NCI-H1694 (cell line): ENCODE measurements around the gene CCHCR1.

ENCODE experiments used
- DNase-seq: peaks from one replicate; lab custom pipeline; 2025; lab: John Stamatoyannopoulos, UW

The CCHCR1 gene

GRCh38 chr6:31126396-31127175 is 31.0 kb downstream of the CCHCR1 start:
- DNase-seq, result no peak

DNA sequence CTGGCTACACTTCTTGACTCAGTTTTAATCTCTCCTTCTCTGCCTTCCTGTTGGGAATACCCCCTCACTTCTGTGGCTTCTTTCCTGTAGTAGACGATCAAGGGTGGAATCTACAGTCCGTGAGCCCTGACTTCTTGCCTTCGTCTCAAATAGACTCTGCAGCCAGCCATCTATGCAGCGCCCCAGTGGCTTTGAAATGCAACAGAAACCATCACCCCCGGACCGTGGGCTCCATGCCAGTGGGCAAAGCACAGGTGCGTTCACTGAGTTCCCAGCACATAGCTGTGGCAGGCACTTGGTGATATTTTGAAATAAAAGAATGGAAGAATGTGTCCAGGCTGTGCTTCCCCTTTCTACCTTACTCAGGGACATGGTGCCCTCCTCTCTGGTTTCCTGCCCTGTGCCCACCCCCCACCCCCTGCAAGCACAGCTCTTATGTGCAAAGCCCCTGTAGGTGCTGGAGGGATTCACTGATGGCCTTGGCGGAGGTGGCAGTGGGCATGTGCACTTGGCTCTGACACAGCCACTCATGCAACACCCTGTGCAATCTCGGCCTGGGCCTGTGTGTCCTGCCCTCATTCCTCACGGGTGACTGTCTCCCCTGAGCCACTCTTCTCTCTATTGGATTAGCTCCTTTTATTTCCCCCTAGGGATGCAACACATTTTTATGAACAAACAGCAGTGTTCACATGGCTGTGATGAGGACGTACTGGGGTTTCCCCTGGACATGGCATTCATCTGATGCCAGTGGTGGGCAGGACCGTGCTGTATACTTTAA is 31.8 kb downstream of the CCHCR1 start:
- DNase-seq, result no peak

- no peak for DNase-seq
These were observed 32.4 kb downstream of the CCHCR1 start for GRCh38 chr6:31125162-31125561.

GRCh38 chr6:31122791-31123706 is 34.6 kb downstream of the CCHCR1 start:
- DNase-seq, result no peak

- no peak for DNase-seq
These were observed 36.3 kb downstream of the CCHCR1 start for GRCh38 chr6:31121131-31121790.

GRCh38 chr6:31120151-31120915 is 37.3 kb downstream of the CCHCR1 start, which contains the start of gene CDSN:
Gene CDSN, minus strand, starts transcription at chr6:31120446. Its CDS starts 27 bp downstream, at chr6:31120419.
- no peak for DNase-seq

DNA sequence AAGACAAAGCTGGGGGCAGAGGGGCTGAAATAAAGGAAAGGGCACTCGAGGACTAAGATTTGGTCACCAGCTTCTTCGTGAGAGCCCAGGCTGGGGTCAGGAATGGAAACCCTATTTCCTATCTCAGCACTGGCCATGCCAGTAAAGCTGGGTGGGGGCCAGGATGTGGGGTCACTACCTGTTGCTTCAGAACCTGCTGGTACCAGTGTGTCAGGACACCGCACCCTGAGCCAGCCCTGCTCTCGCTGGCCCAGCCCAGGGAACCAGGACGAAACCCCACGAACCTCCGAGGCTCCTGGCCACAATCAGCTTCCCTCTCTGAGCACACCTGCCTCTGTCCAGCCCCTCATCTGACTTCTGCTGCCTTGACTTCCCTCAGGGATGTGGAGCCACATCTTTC is 39.4 kb downstream of the CCHCR1 start:
- no peak for DNase-seq

GRCh38 chr6:31116661-31117385 is 40.8 kb downstream of the CCHCR1 start:
- no peak for DNase-seq

- DNase-seq, result no peak
These were observed 41.6 kb downstream of the CCHCR1 start for GRCh38 chr6:31115941-31116560.

DNA sequence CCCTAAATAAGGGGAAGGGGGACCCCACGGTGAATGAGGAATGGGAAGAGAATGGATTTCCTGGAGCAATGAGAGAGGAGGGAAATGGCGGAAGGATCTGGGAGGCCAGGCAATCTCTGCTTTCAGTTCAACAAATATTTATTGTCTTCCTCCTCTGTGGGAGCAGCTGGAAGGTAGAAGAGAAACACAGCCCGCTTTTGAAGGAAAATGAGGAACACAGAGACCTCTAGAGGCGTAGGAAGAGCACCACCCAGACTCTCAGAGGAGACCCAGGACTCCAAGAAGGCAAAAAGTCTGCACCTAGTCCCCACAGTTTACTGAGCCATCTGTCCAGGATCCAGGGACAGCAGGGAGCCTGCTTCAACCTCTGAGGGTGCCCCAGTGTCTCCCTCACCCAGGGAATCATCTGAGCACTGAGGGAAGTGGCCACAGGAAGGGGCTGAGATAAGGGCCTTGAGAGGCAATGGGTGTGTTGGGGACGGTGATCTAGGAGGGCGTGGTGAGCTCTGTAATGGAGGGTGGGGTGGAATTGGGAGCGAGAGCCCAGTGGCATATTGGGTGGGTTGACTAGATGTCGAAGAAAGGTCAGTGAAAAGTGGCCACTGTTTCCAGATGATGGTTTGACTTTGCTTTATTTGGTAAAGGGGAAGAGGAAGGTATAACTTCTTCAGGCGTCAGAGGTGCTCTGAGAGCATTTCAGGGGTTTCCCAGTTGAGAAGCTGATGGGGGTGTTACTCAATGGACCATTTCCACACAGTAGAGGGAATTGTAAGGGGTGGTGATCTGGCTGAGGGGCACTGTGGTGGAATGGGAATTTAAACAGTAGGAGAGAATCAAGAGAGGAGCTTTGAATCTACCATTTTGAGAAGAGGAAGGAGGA is 42.4 kb downstream of the CCHCR1 start:
- DNase-seq, result no peak

DNA sequence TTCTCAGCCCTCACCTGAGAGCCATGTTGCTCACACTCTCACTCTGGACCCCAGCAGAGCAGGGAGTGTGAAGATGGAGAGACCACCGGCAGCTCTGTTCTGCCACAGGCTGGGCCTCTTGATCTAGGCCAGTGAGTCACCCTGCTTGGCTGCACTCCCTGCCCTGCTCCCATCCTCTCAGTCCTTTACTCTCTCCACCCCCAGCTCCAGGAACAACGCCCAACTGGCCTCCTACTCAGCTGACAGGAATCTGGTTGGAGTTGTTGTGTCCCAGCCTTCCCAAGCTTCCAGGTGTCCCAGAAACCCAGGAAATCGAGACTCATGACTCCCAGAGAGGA is 43.1 kb downstream of the CCHCR1 start, which contains the start of gene PSORS1C1:
PSORS1C1 (plus strand) TSS at position 260 of the 338 bp plus-strand sequence. CDS start 14,833 bp downstream, outside the sequence.
- no peak for DNase-seq

- no peak for DNase-seq
These were observed 43.6 kb downstream of the CCHCR1 start for GRCh38 chr6:31113861-31114540.

- no peak for DNase-seq
These were observed 45.1 kb downstream of the CCHCR1 start, which contains the start of gene C6orf15 for GRCh38 chr6:31112478-31112877. Gene C6orf15, minus strand, starts transcription at chr6:31112575. Its CDS starts 20 bp downstream, at chr6:31112555.

GRCh38 chr6:31111712-31112111 is 45.9 kb downstream of the CCHCR1 start:
- no peak for DNase-seq

DNA sequence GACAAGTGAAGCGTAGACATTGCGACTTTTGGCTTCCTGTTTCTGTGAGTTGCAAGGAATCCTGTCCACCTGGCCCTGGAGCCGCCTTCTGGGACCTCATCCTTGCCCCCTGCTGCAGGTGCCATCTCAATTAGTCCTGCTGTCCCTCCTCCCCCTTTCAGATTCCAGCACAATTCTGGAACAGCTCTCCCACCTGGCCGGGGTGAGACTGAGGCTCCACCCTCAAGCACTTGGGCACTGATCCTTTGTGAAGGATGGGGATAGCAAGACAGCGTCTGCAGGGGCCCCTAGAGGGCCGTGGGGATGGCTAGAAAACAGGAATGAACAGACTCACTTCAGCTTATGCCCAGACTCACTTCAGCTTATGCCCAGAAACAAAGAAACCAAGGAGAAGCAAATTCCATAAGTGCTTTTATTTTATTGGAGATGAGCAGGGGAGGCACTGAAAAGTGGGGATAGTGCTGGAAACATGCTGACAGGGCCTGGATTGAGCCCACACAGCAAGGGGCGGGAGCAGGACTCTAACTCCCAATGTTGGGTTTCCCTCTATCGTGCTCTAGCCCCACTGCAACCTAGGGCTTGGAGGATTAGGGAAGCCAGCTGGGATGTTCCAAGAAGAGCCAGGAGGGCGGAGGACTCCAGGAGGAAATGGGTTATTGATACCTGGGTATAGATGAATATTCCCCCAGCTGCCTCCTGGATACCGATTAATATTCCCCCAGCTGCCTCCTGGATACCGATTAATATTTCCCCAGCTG is 46.6 kb downstream of the CCHCR1 start:
- DNase-seq, result no peak

DNA sequence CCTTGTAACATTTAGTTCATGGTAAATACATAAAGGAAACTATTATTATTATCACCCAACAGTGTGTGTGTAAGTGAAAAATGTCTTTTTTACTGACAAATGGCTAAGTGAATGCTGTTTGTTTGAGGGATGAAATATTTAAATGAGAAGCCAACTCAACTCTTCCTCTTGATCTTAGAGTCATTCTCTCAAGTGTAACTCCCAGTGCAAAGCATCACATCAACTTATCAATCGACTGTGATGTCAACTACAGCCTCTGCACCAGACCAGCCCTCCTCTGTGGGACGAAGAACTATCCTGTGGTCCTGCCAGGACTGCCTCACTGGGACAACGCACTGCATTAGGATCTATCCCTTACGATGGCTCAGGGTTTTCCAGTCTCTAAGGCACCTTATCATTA is 50.5 kb downstream of the CCHCR1 start:
- DNase-seq, result no peak

- DNase-seq, result no peak
These were observed 54.5 kb downstream of the CCHCR1 start for GRCh38 chr6:31103136-31103535.
